IPS DF 6.9 (cell line): Measurements from ENCODE around the gene TIPIN.

Experiments
- DNase-seq: peaks from one replicate; pipeline ENCODE4 v3.0.0-alpha.2; 2013; ENCODE audit warnings: low read depth, low spot score
- H3K27ac ChIP-seq: one replicate; pipeline ENCODE4 v1.5.1; 2013; ENCODE audit warnings: low read length, control low read depth
- H3K27me3 ChIP-seq: 2 replicates; pipeline ENCODE4 v1.6.1; 2013; ENCODE audit warnings: mild to moderate bottlenecking, low read length; ENCODE audit not compliant: control insufficient read depth, insufficient read depth
- H3K36me3 ChIP-seq: 2 replicates; pipeline ENCODE4 v1.6.1; 2013; ENCODE audit warnings: low read length; ENCODE audit not compliant: control insufficient read depth, insufficient read depth
- H3K4me1 ChIP-seq: 2 replicates; pipeline ENCODE4 v1.6.1; 2013; ENCODE audit warnings: low read length; ENCODE audit not compliant: control insufficient read depth, insufficient read depth
- H3K4me3 ChIP-seq: 2 replicates; pipeline ENCODE4 v1.5.1; 2013; ENCODE audit warnings: mild to moderate bottlenecking, low read length
- H3K9me3 ChIP-seq: 2 replicates; pipeline ENCODE4 v1.6.1; 2013; ENCODE audit warnings: low read length, inconsistent platforms; ENCODE audit not compliant: control insufficient read depth, insufficient read depth
- WGBS: extraction: QIAGEN DNeasy Blood & Tissue Kit; methylation state at CpG from one replicate; pipeline ENCODE4 v1.1.7; 2013; ENCODE audit warnings: mixed read lengths, missing lambda C conversion rate; ENCODE audit not compliant: insufficient read length, insufficient coverage; 5-methylcytosine and 5-hydroxymethylcytosine counted together

TIPIN gene

DNA sequence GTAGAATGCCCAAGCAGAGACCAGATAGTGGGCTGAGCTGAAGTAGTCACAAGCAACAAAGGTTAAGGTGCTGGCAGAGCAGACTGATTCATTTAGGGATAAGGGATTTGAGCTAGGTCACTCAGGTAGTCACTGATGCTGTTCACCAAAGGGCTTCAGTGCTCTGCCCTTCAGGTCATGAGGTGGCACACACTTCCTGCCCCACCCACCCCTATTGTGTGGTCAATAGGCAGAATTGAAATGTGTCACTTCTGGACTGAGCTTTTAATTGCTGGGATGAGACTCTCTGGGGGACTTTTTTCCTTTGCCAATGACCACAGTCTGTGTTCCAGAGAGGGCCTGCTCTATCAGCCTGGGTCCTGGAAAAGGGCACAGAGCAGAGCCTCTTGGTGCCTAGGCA lies 66.0 kb downstream of the TIPIN start:
- H3K36me3 ChIP-seq: no peaks in the 10 kb centered on the region
- H3K27me3 ChIP-seq: no peaks in the 10 kb centered on the region
- no peak for DNase-seq
- H3K4me1 ChIP-seq: peaks cover 5% of the 10 kb centered on the region; the same call in 1 of the 2 replicates
- no peak overlapping the region for H3K27ac ChIP-seq
- H3K9me3 ChIP-seq: no peaks in the 10 kb centered on the region
- H3K4me3 ChIP-seq: no peak overlapping the region

DNA sequence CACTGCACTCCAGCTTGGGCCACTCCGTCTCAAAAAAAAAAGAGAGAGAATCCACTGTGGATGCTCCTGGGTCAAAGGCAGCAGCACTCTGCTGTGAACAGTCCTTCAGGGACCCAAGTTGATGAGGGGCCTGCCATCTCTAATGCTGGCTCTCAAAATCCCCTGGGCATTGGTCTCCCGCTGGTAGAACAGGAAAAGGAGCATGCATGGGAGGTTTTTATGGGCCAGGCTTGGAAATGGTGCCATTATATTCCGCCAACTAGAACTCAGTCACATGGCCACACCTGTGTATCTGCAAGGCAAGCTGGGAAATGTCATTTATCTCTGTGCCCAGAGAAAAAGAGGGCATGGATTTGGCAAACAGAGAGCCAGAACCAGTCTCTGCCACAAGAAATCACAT lies 66.5 kb downstream of the TIPIN start:
- peaks cover 5% of the 10 kb centered on the region; the same call in 1 of the 2 replicates for H3K4me1 ChIP-seq
- no peaks in the 10 kb centered on the region for H3K36me3 ChIP-seq
- no CpG with 5 or more reads among the region's 3 CpGs for WGBS
- H3K27me3 ChIP-seq: no peaks in the 10 kb centered on the region
- H3K27ac ChIP-seq: no peak overlapping the region
- H3K4me3 ChIP-seq: no peak overlapping the region
- no peaks in the 10 kb centered on the region for H3K9me3 ChIP-seq
- DNase-seq: no peak

DNA sequence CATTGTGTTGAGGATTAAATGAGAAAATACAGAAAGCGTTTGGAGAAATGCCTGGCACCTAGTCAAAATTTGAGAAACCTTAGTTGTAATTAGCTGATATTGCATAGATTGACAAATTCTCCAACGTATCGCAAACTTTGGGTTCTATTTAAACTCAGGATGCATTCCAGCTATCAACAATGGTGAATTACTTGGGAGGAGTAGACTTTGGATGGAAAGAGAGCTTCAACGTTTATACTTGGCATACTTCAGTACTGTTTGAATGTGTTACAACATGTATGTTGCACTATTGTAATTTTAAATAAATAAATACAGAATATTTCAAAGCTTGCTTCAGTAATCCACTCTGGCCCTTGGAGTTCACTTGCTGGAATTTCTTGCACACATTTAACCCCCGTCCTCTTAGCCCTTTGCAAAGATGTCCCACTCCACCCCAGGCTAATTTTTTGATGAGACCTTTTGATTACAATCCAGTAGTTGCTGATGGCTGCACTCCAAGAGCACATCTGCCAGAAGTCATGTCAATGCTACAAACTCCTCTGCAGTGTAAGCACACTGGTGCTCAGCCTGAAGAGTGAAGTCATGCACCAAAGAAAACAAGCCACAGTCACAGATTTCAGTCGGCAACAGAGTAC lies 67.8 kb downstream of the TIPIN start:
- Histone ChIP-seq H3K4me3 (no peak overlapping the region), H3K27me3 (no peaks in the 10 kb centered on the region), H3K27ac (no peak overlapping the region), H3K36me3 (no peaks in the 10 kb centered on the region), H3K4me1 (no peaks in the 10 kb centered on the region), H3K9me3 (no peaks in the 10 kb centered on the region)
- no peak for DNase-seq
- WGBS: no CpG with 5 or more reads among the region's 6 CpGs

GRCh38 chr15:66288093-66288492 lies 68.4 kb downstream of the TIPIN start:
- Histone ChIP-seq H3K4me3 (no peak overlapping the region), H3K9me3 (no peaks in the 10 kb centered on the region), H3K36me3 (no peaks in the 10 kb centered on the region), H3K4me1 (no peaks in the 10 kb centered on the region), H3K27ac (no peak overlapping the region), H3K27me3 (no peaks in the 10 kb centered on the region)
- DNase-seq: no peak

DNA sequence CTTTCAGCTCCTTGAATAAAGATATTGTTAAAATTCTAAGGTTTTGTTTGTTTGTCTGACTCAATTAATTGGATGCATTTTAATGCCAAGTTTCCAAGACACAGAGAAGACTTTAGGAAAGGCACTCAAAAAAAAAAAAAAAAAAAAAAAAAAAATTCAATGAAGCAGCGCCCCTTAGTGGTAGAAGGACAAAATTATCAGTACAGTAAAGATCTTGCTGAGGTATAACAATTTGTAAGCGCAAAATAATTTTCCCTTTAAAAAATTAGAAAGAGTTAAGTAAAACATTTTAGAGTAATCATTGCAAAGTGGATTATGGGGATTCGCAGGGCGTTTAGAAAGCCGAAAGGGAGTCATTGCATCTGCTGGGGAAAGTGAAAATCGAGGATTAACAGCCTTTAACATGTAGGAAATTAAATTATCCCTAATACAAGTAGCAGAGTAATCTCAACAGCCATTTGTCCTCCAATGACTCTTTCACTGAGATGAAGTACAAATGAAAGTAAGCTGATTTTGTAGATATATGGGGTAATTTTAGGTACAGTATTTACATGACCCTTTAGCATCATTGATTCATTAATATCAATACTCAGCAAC lies 68.9 kb downstream of the TIPIN start:
- no peaks in the 10 kb centered on the region for H3K9me3 ChIP-seq
- DNase-seq: no peak
- no peaks in the 10 kb centered on the region for H3K27me3 ChIP-seq
- no peaks in the 10 kb centered on the region for H3K4me1 ChIP-seq
- WGBS: no CpG with 5 or more reads among the region's 6 CpGs
- no peak overlapping the region for H3K27ac ChIP-seq
- H3K4me3 ChIP-seq: no peak overlapping the region
- H3K36me3 ChIP-seq: no peaks in the 10 kb centered on the region
